B cell (primary cell): ENCODE data around the gene HLA-DQA2.

Source experiments
- EZH2 ChIP-seq: IDR thresholded peaks from 2 replicates; pipeline ENCODE4 v1.6.1; 2012; ENCODE audit warnings: borderline replicate concordance, low read depth, mild to moderate bottlenecking, moderate library complexity, low read length; ENCODE audit not compliant: insufficient read depth, poor library complexity, severe bottlenecking
- TF ChIP-seq, protein P1 (sequence below): fragments of 200-600 bp; IDR thresholded peaks from one replicate; pipeline ENCODE4 v1.8.0; 2022; ENCODE audit warnings: antibody characterized with exemption, mild to moderate bottlenecking

- TF ChIP-seq, protein P1, sequence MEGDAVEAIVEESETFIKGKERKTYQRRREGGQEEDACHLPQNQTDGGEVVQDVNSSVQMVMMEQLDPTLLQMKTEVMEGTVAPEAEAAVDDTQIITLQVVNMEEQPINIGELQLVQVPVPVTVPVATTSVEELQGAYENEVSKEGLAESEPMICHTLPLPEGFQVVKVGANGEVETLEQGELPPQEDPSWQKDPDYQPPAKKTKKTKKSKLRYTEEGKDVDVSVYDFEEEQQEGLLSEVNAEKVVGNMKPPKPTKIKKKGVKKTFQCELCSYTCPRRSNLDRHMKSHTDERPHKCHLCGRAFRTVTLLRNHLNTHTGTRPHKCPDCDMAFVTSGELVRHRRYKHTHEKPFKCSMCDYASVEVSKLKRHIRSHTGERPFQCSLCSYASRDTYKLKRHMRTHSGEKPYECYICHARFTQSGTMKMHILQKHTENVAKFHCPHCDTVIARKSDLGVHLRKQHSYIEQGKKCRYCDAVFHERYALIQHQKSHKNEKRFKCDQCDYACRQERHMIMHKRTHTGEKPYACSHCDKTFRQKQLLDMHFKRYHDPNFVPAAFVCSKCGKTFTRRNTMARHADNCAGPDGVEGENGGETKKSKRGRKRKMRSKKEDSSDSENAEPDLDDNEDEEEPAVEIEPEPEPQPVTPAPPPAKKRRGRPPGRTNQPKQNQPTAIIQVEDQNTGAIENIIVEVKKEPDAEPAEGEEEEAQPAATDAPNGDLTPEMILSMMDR: no peak
- TF ChIP-seq EZH2: no peak
Measured at GRCh38 chr6:32741031-32741960, at the start of gene HLA-DQA2.
